Suprapubic skin (tissue), 4 donors: ENCODE data around the gene TCF12.

Source experiments
- POLR2A ChIP-seq, 2 donors: fragments of 450-650 bp; IDR thresholded peaks; one replicate each; pipeline ENCODE4 v1.6.1; 2017; ENCODE audit warnings: antibody characterized with exemption in 2 of 2, mild to moderate bottlenecking in 2 of 2, moderate library complexity in 2 of 2
- POLR2AphosphoS5 ChIP-seq, 3 donors: sonication (generic); formaldehyde crosslinking; IDR thresholded peaks; one replicate each; pipeline ENCODE4 v1.6.1; 2017; ENCODE audit warnings: antibody characterized with exemption in 3 of 3

DNA sequence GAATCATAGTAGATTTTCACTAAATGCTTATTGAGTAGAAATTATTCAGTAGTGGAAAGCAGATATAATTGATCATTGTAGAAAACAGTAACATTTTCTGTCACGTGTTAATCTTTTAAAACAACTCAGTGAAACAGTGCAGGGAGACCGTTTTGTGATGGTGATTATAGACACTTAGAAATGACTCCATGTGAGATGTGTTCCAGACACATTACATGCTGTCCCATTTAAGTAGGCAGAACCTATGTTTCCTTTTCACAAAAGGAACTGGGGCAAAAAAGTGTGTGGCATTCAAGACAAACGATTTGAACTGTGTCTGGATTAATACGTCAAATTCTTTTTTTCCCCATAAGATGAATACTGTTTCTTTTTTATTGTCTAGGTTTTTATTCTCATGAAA, 126.5 kb downstream of the TCF12 start:
- TF ChIP-seq POLR2AphosphoS5 (IDR thresholded peaks at IDR 0.05) (no peak), POLR2A (IDR thresholded peaks at IDR 0.05) (no peak)
